ENCODE data around the gene PHACTR3. TPM values are rescaled to one million over a fixed set of nuclear protein-coding genes. Genes with fewer than 3 reads are reported as not detected.

The PHACTR3 gene
- total and polyA plus RNA-seq, 2 of the 8 experiments (the other 6 are each of a cell fraction or from before 2014, with no cell fraction given), result 0.05 to 0.13 TPM

DNA sequence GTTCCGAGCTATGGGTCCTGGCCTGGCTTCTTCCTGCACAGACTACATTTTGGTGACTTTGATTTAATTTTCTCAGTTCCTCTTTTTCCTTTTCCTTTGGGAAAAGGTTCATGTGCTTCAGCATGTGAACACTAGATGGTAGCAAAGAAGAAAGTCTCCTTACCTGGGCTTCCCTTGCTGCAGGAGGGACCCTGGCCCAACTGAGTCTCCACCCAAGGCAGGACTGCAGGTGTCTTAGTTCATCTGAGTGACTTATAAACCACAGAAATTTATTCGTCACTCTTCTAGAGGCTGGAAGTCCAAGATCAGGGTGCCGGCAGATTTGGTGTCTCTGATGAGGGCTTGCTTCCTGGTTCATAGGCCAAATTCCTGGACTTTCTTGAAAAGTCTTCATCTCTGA is 165.9 kb downstream of the PHACTR3 start:
- Histone ChIP-seq H2BK120ac (replicated peaks; ENCODE audit: low read depth, low read length) (no peak overlapping the region), H3K9me3 (ENCODE audit: insufficient read depth in 2 of 2, low read depth in 1 of 2, low read length in 1 of 2) (peaks cover 92 to 99% of the 10 kb centered on the region in 2 experiments), H3K18ac (ENCODE audit: extremely low read depth, low read length) (no peak overlapping the region), H4K91ac (replicated peaks; ENCODE audit: insufficient read length, low read length) (no peak overlapping the region), H3K4me3 (ENCODE audit: extremely low read depth in 1 of 4, insufficient read depth in 2 of 4, low read depth in 3 of 4, low read length in 4 of 4) (no peak overlapping the region; a peak in 1 of 8 replicates), H2AFZ (ENCODE audit: low read length) (no peak overlapping the region), H2BK5ac (ENCODE audit: low read depth, low read length) (no peak overlapping the region), H3K79me1 (ENCODE audit: low read depth, low read length) (no peaks in the 10 kb centered on the region), H3K14ac (ENCODE audit: insufficient read length) (no peak overlapping the region), H3K9ac (replicated peaks in 1 of 4; ENCODE audit: extremely low read depth in 1 of 4, low read depth in 3 of 4, low read length in 3 of 4) (no peak overlapping the region), H4K8ac (ENCODE audit: extremely low read depth, insufficient read depth, low read length) (no peak overlapping the region), H3K79me2 (ENCODE audit: control insufficient read depth in 1 of 2, insufficient read depth in 2 of 2, low read length in 2 of 2) (no peaks in the 10 kb centered on the region), H3K4me1 (replicated peaks in 1 of 4; ENCODE audit: control insufficient read depth in 3 of 4, insufficient read depth in 4 of 4, low read length in 3 of 4) (no peaks in the 10 kb centered on the region), H4K5ac (ENCODE audit: insufficient read length, low read depth, low read length) (no peak overlapping the region), H3K23me2 (ENCODE audit: low read depth, low read length) (no peaks in the 10 kb centered on the region), H3K27me3 (replicated peaks in 1 of 4; ENCODE audit: control insufficient read depth in 3 of 4, extremely low read depth in 1 of 4, insufficient read depth in 3 of 4, low read length in 3 of 4) (no peaks in the 10 kb centered on the region; a peak in 1 of 7 replicates), H3K4ac (replicated peaks; ENCODE audit: insufficient read length, low read depth, low read length) (no peak overlapping the region), H3K36me3 (ENCODE audit: control insufficient read depth in 2 of 4, insufficient read depth in 4 of 4, low read length in 3 of 4) (no peaks in the 10 kb centered on the region), H2AK5ac (ENCODE audit: low read depth, low read length) (no peak overlapping the region), H3K27ac (ENCODE audit: low read depth, low read length) (no peak overlapping the region), H3K56ac (replicated peaks; ENCODE audit: insufficient read length, low read depth, low read length) (no peak overlapping the region), H2BK20ac (ENCODE audit: low read length) (no peak overlapping the region), H2BK15ac (ENCODE audit: low read length) (no peak overlapping the region), H2BK12ac (ENCODE audit: low read depth, low read length) (no peak overlapping the region), H4K20me1 (replicated peaks in 1 of 2; ENCODE audit: control insufficient read depth in 1 of 2, insufficient read depth in 2 of 2, low read length in 2 of 2) (no peaks in the 10 kb centered on the region), H3K4me2 (ENCODE audit: insufficient read depth in 1 of 2, low read depth in 2 of 2, low read length in 2 of 2) (no peak overlapping the region), H3K23ac (ENCODE audit: insufficient read length) (no peak overlapping the region)
- ChIA-PET POLR2A (ENCODE audit: partially characterized antibody) (no interaction called here), CTCF (ENCODE audit: partially characterized antibody) (no interaction called here)
- FAIRE-seq, result no peak
- WGBS, 2 experiments (ENCODE audit: extremely low coverage in 1 of 2, insufficient coverage in 1 of 2, insufficient read length in 1 of 2, insufficient replicate concordance in 2 of 2, low coverage in 1 of 2, low lambda C conversion rate in 2 of 2, missing lambda C conversion rate in 1 of 2), result 89% methylated on average over 3 of the region's 3 CpGs; no CpG with 5 or more reads in 1 of the 2 experiments
- no peak for DNase-seq (ENCODE audit: low read depth in 1 of 2, low spot score in 2 of 2)
- TF ChIP-seq PHF8 (conservative IDR thresholded peaks at IDR 0.05; ENCODE audit: low read depth, low read length), result no peak
- TF ChIP-seq, protein P1, sequence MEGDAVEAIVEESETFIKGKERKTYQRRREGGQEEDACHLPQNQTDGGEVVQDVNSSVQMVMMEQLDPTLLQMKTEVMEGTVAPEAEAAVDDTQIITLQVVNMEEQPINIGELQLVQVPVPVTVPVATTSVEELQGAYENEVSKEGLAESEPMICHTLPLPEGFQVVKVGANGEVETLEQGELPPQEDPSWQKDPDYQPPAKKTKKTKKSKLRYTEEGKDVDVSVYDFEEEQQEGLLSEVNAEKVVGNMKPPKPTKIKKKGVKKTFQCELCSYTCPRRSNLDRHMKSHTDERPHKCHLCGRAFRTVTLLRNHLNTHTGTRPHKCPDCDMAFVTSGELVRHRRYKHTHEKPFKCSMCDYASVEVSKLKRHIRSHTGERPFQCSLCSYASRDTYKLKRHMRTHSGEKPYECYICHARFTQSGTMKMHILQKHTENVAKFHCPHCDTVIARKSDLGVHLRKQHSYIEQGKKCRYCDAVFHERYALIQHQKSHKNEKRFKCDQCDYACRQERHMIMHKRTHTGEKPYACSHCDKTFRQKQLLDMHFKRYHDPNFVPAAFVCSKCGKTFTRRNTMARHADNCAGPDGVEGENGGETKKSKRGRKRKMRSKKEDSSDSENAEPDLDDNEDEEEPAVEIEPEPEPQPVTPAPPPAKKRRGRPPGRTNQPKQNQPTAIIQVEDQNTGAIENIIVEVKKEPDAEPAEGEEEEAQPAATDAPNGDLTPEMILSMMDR (IDR thresholded peaks at IDR 0.05; ENCODE audit: control extremely low read depth in 1 of 3, insufficient read depth in 1 of 3, low read depth in 1 of 3, low read length in 3 of 3), result peak in 1 of 3 experiments; percentile 1; a peak in 1 of 4 replicates
- TF ChIP-seq CHD2 (IDR thresholded peaks at IDR 0.05; ENCODE audit: low read length), result no peak
